K562 (cell line): ENCODE results near the gene FAM83E. TPM values are rescaled to one million over a fixed set of nuclear protein-coding genes. Genes with fewer than 3 reads are reported as not detected.

ENCODE experiments used
- ARHGAP35 ChIP-seq: fragments of 450-650 bp; IDR thresholded peaks from 2 replicates; pipeline ENCODE4 v1.6.1; 2018; ENCODE audit not compliant: partially characterized antibody
- CBX3 ChIP-seq, 2 experiments: IDR thresholded peaks; 1 replicate in 1 of 2; 2 replicates in 1 of 2; pipeline ENCODE4 v1.6.1; 2012; ENCODE audit warnings: inconsistent platforms in 2 of 2, low read length in 2 of 2, borderline replicate concordance in 1 of 2, control low read depth in 1 of 2
- CBX5 ChIP-seq: IDR thresholded peaks from 2 replicates; pipeline ENCODE4 v1.6.1; 2014; ENCODE audit warnings: low read depth, borderline replicate concordance
- CSDE1 ChIP-seq, 2 experiments: fragments of 450-650 bp; IDR thresholded peaks; 2 replicates each; pipeline ENCODE4 v1.6.1; 2016; ENCODE audit warnings: mild to moderate bottlenecking in 1 of 2
- ETV5 ChIP-seq: sonication (generic); formaldehyde crosslinking; IDR thresholded peaks from 2 replicates; pipeline ENCODE4 v1.4.0; 2020; ENCODE audit warnings: low read depth, mild to moderate bottlenecking, missing genetic modification reagents
- KDM4B ChIP-seq, 2 experiments: fragments of 450-650 bp in 1 of 2; sonication (generic) in 1 of 2; IDR thresholded peaks; 2 replicates each; pipeline ENCODE4 v1.6.1; 2016 to 2017; ENCODE audit warnings: borderline replicate concordance in 2 of 2, antibody characterized with exemption in 1 of 2, low read depth in 1 of 2, mild to moderate bottlenecking in 1 of 2
- MNT ChIP-seq, 2 experiments: fragments of 450-650 bp; conservative IDR thresholded peaks; 2 replicates each; pipeline ENCODE4 v1.6.1; 2017; ENCODE audit warnings: mild to moderate bottlenecking in 2 of 2, moderate library complexity in 2 of 2
- MTA2 ChIP-seq: fragments of 450-650 bp; IDR thresholded peaks from 2 replicates; pipeline ENCODE4 v1.6.1; 2016; ENCODE audit warnings: low read depth
- NCOA2 ChIP-seq, 2 experiments: fragments of 450-650 bp; IDR thresholded peaks; 2 replicates each; pipeline ENCODE4 v1.6.1; 2018; ENCODE audit warnings: mild to moderate bottlenecking in 2 of 2, moderate library complexity in 1 of 2; ENCODE audit not compliant: partially characterized antibody in 2 of 2
- NELFE ChIP-seq: IDR thresholded peaks from 2 replicates; pipeline ENCODE4 v1.6.1; 2011; ENCODE audit warnings: mild to moderate bottlenecking; ENCODE audit not compliant: insufficient read depth, insufficient read length
- NONO ChIP-seq, 2 experiments: fragments of 200-400 bp in 1 of 2; fragments of 450-650 bp in 1 of 2; formaldehyde crosslinking in 1 of 2; IDR thresholded peaks; 2 replicates each; pipeline ENCODE4 v1.6.1; 2017; ENCODE audit warnings: low read depth in 2 of 2, mild to moderate bottlenecking in 2 of 2, moderate library complexity in 2 of 2, low read length in 1 of 2
- PHF21A ChIP-seq: fragments of 450-650 bp; IDR thresholded peaks from 2 replicates; pipeline ENCODE4 v1.6.1; 2017; ENCODE audit warnings: low read depth, borderline replicate concordance
- RBM14 ChIP-seq: fragments of 200-400 bp; formaldehyde crosslinking; IDR thresholded peaks from 2 replicates; pipeline ENCODE4 v1.6.1; 2018; ENCODE audit warnings: low read depth, mild to moderate bottlenecking, low read length, moderate library complexity, borderline replicate concordance; ENCODE audit not compliant: insufficient read depth
- RFX5 ChIP-seq: IDR thresholded peaks from 2 replicates; pipeline ENCODE4 v1.6.1; 2011; ENCODE audit warnings: low read depth, mild to moderate bottlenecking, improper control_type of control experiment, low read length
- ZBTB43 ChIP-seq: sonication (generic); formaldehyde crosslinking; IDR thresholded peaks from 2 replicates; pipeline ENCODE4 v1.8.0; 2023; ENCODE audit warnings: mild to moderate bottlenecking, missing genetic modification reagents
- ZHX1 ChIP-seq: fragments of 150-350 bp; conservative IDR thresholded peaks from 2 replicates; pipeline ENCODE4 v1.6.1; 2014; ENCODE audit warnings: low read length
- ZNF140 ChIP-seq: fragments of 250-450 bp; sonication (Bioruptor Pico); IDR thresholded peaks from 2 replicates; pipeline ENCODE4 v1.8.0; 2021; ENCODE audit warnings: moderate library complexity, mild to moderate bottlenecking, inconsistent platforms
- ZNF24 ChIP-seq: fragments of 450-650 bp; IDR thresholded peaks from 2 replicates; pipeline ENCODE4 v1.6.1; 2016
- ZNF398 ChIP-seq: fragments of 250-450 bp; sonication (Bioruptor Pico); IDR thresholded peaks from 2 replicates; pipeline ENCODE4 v1.8.0; 2021; ENCODE audit warnings: moderate library complexity, mild to moderate bottlenecking, inconsistent platforms
- ZNF561 ChIP-seq: fragments of 450-650 bp; formaldehyde crosslinking; conservative IDR thresholded peaks from 2 replicates; pipeline ENCODE4 v1.4.0; 2020; ENCODE audit warnings: mild to moderate bottlenecking, moderate library complexity
- polyA plus RNA-seq, 8 experiments: library from polyadenylated mRNA; depleted of rRNA in 4 of 8; stranded (reverse) in 5 of 8; unstranded in 3 of 8; fragments of >200 nt; fragmentation: Nextera tagmentation in 2 of 8; fragmentation: Illumina TruSeq in 1 of 8; extraction: Ambion mirVana in 2 of 8; extraction: Trizol in 1 of 8; gene quantifications; 2 replicates each; pipeline versions ENCODE4 v1.2.1 to v1.2.3, GENCODE V29; 2011 to 2014; ENCODE audit warnings: inconsistent platforms in 1 of 8, missing spikeins in 1 of 8
- total RNA-seq, 7 experiments: library from RNA; depleted of rRNA in 6 of 7; stranded (reverse); fragments of >200 nt in 6 of 7; fragmentation: Illumina TruSeq in 2 of 7; extraction: Trizol in 2 of 7; gene quantifications; 2 replicates each; pipeline versions ENCODE4 v1.2.1 to v1.2.3, GENCODE V29; 2011 to 2021; ENCODE audit warnings: low replicate concordance in 1 of 7

The FAM83E gene
- total and polyA plus RNA-seq, 9 of the 15 experiments (the other 6 are each of a cell fraction or from before 2014, with no cell fraction given): 0.15 to 0.87 (median 0.29) TPM; not detected in 4

- TF ChIP-seq MNT (conservative IDR thresholded peaks at IDR 0.05) (peak; percentile 100), ARHGAP35 (no peak), ZBTB43 (peak; percentile 87; the same call in 1 of the 2 replicates), ZNF24 (no peak), NELFE (no peak), ZNF140 (CRISPR knock-in tag) (no peak), ETV5 (CRISPR knock-in tag) (no peak; the same call in 1 of the 2 replicates), NCOA2 (IDR thresholded peaks at IDR 0.05; ENCODE audit: partially characterized antibody in 2 of 2) (no peak), RBM14 (no peak), CBX5 (no peak), ZHX1 (no peak), CSDE1 (IDR thresholded peaks at IDR 0.05) (no peak), ZNF561 (CRISPR knock-in tag) (no peak), CBX3 (IDR thresholded peaks at IDR 0.05; ENCODE audit: borderline replicate concordance in 1 of 2, low read length in 2 of 2) (no peak; a peak in 2 of 3 replicates), PHF21A (no peak), ZNF398 (CRISPR knock-in tag) (no peak), NONO (IDR thresholded peaks at IDR 0.05; ENCODE audit: low read depth in 2 of 2, low read length in 1 of 2) (peak in 1 of 2 experiments; percentile 54; a peak in 1 of 4 replicates), RFX5 (no peak), MTA2 (no peak), KDM4B (IDR thresholded peaks at IDR 0.05; ENCODE audit: borderline replicate concordance in 2 of 2, low read depth in 1 of 2) (peak in 1 of 2 experiments; percentile 29; a peak in 1 of 4 replicates)
Observed at GRCh38 chr19:48637449-48637947, 22.6 kb upstream of the FAM83E start (continued).
